K562 (cell line): ENCODE data around the gene COX6B1.

Experiments used
- BMI1 ChIP-seq: fragments of 150-350 bp; IDR thresholded peaks from 2 replicates; pipeline ENCODE4 v1.6.1; 2014; ENCODE audit warnings: low read length
- TF ChIP-seq, protein P1 (sequence below), 3 experiments: IDR thresholded peaks in 2 of 3; conservative IDR thresholded peaks in 1 of 3; 2 replicates each; pipeline ENCODE4 v1.5.1; 2011 to 2012; ENCODE audit warnings: low read length in 3 of 3, mild to moderate bottlenecking in 3 of 3, control low read depth in 2 of 3, improper control_type of control experiment in 1 of 3, inconsistent platforms in 1 of 3, low read depth in 1 of 3, mixed read lengths in 1 of 3, moderate library complexity in 1 of 3; ENCODE audit not compliant: insufficient read depth in 2 of 3
- TF ChIP-seq, protein P2 (sequence below): fragments of 250-450 bp; sonication (Bioruptor Pico); IDR thresholded peaks from 2 replicates; pipeline ENCODE4 v1.4.0; 2020; ENCODE audit warnings: mild to moderate bottlenecking, moderate library complexity

DNA sequence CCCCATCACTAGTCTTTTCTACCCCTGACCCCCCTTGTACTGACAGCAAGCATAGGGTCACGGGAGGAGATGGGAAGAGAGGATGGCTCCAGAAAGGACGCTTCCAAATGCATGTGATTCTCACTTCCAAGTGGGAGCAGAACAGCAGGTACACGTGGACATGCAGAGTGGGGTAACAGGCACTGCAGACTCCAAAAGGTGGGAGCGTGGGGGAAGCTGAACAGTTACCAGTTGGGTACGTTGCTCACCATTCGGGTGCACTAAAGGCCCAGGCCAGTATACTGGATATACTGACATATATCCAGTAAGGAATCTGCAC lies 8.8 kb upstream of the COX6B1 start:
- TF ChIP-seq, protein P1, sequence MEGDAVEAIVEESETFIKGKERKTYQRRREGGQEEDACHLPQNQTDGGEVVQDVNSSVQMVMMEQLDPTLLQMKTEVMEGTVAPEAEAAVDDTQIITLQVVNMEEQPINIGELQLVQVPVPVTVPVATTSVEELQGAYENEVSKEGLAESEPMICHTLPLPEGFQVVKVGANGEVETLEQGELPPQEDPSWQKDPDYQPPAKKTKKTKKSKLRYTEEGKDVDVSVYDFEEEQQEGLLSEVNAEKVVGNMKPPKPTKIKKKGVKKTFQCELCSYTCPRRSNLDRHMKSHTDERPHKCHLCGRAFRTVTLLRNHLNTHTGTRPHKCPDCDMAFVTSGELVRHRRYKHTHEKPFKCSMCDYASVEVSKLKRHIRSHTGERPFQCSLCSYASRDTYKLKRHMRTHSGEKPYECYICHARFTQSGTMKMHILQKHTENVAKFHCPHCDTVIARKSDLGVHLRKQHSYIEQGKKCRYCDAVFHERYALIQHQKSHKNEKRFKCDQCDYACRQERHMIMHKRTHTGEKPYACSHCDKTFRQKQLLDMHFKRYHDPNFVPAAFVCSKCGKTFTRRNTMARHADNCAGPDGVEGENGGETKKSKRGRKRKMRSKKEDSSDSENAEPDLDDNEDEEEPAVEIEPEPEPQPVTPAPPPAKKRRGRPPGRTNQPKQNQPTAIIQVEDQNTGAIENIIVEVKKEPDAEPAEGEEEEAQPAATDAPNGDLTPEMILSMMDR (IDR thresholded peaks at IDR 0.05 in 2 of 3, conservative IDR thresholded peaks at IDR 0.05 in 1 of 3; ENCODE audit: insufficient read depth in 2 of 3, low read depth in 1 of 3, low read length in 3 of 3): no peak
- no peak for TF ChIP-seq BMI1
- TF ChIP-seq, protein P2, sequence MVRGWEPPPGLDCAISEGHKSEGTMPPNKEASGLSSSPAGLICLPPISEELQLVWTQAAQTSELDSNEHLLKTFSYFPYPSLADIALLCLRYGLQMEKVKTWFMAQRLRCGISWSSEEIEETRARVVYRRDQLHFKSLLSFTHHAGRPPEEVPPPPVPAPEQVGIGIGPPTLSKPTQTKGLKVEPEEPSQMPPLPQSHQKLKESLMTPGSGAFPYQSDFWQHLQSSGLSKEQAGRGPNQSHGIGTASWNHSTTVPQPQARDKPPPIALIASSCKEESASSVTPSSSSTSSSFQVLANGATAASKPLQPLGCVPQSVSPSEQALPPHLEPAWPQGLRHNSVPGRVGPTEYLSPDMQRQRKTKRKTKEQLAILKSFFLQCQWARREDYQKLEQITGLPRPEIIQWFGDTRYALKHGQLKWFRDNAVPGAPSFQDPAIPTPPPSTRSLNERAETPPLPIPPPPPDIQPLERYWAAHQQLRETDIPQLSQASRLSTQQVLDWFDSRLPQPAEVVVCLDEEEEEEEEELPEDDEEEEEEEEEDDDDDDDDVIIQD (CRISPR knock-in tag): no peak
